Caco-2 (cell line): Measurements from ENCODE around the gene SPRYD4. TPM values are rescaled to one million over a fixed set of nuclear protein-coding genes. Genes with fewer than 3 reads are reported as not detected.

Experiments
- BruUV-seq: library from RNA; stranded (reverse); fragments of 400-500 nt; replicated peaks from 2 replicates; lab custom pipeline; 2021; lab: Mats Ljungman, UMichigan
- CTCF ChIA-PET: fragments of 300-600 bp; sonication (Branson Sonifier 250); formaldehyde crosslinking; loops from one replicate; lab custom pipeline; 2022; ENCODE audit warnings: antibody characterized with exemption; lab: Charles Lee
- POLR2A ChIA-PET: fragments of 300-600 bp; sonication (Branson Sonifier 250); formaldehyde crosslinking; loops from one replicate; lab custom pipeline; 2022; ENCODE audit warnings: antibody characterized with exemption; lab: Charles Lee
- DNase-seq, 2 experiments: peaks; one replicate each; pipeline versions ENCODE4 v3.0.0 to v3.0.0-alpha.2; 2020 to 2022
- H3K27me3 ChIP-seq: replicated peaks from 2 replicates; pipeline ENCODE4 v1.6.0; 2011; ENCODE audit warnings: low read length; ENCODE audit not compliant: control insufficient read depth, insufficient read depth
- H3K36me3 ChIP-seq: 2 replicates; pipeline ENCODE4 v1.5.1; 2011; ENCODE audit warnings: low read length; ENCODE audit not compliant: control insufficient read depth, insufficient read depth
- H3K4me1 ChIP-seq: fragments of 250-450 bp; sonication (Bioruptor Pico); 2 replicates; pipeline ENCODE4 v1.5.1; 2020; ENCODE audit warnings: mild to moderate bottlenecking
- H3K4me3 ChIP-seq: 2 replicates; pipeline ENCODE4 v1.5.1; 2011; ENCODE audit warnings: low read depth, mild to moderate bottlenecking, control low read depth, low read length
- H3K9me3 ChIP-seq: fragments of 250-450 bp; sonication (Bioruptor Pico); 2 replicates; pipeline ENCODE4 v1.5.1; 2020; ENCODE audit warnings: mild to moderate bottlenecking, moderate library complexity
- H3K27ac Mint-ChIP-seq: one replicate; pipeline ENCODE4 v1.8.0; 2022; ENCODE audit warnings: mixed read lengths; ENCODE audit not compliant: unreplicated experiment
- H3K27me3 Mint-ChIP-seq: one replicate; pipeline ENCODE4 v1.8.0; 2022; ENCODE audit warnings: mixed read lengths; ENCODE audit not compliant: insufficient read depth, unreplicated experiment
- H3K36me3 Mint-ChIP-seq: one replicate; pipeline ENCODE4 v1.8.0; 2022; ENCODE audit warnings: mild to moderate bottlenecking, mixed read lengths; ENCODE audit not compliant: insufficient read depth, unreplicated experiment
- H3K4me1 Mint-ChIP-seq: one replicate; pipeline ENCODE4 v1.8.0; 2022; ENCODE audit warnings: low read depth, mixed read lengths; ENCODE audit not compliant: unreplicated experiment
- H3K4me3 Mint-ChIP-seq: one replicate; pipeline ENCODE4 v1.8.0; 2022; ENCODE audit warnings: mild to moderate bottlenecking, moderate library complexity, mixed read lengths; ENCODE audit not compliant: unreplicated experiment
- H3K9me3 Mint-ChIP-seq: one replicate; pipeline ENCODE4 v1.8.0; 2022; ENCODE audit warnings: mixed read lengths; ENCODE audit not compliant: unreplicated experiment
- intact Hi-C: fragments of 100-400 bp; cut with micrococcal nuclease; formaldehyde crosslinking; loops from one replicate; pipeline ENCODE4 v1.10.0; 2022; ENCODE audit not compliant: unreplicated experiment
- total RNA-seq: library from RNA; stranded (reverse); gene quantifications from 2 replicates; pipeline ENCODE4 v1.2.3, GENCODE V29; 2022
- TF ChIP-seq, protein P1 (sequence below), 2 experiments: fragments of 200-600 bp in 1 of 2; IDR thresholded peaks; 1 replicate in 1 of 2; 2 replicates in 1 of 2; pipeline versions ENCODE4 v1.5.1 to v1.8.0; 2011 to 2022; ENCODE audit warnings: antibody characterized with exemption in 1 of 2, control low read depth in 1 of 2, inconsistent platforms in 1 of 2, low read depth in 1 of 2, low read length in 1 of 2, mild to moderate bottlenecking in 1 of 2, moderate library complexity in 1 of 2; ENCODE audit not compliant: insufficient read depth in 1 of 2, severe bottlenecking in 1 of 2, unreplicated experiment in 1 of 2

SPRYD4 gene
- total RNA-seq, 1 experiment from 2014 or later: 2.8 TPM

DNA sequence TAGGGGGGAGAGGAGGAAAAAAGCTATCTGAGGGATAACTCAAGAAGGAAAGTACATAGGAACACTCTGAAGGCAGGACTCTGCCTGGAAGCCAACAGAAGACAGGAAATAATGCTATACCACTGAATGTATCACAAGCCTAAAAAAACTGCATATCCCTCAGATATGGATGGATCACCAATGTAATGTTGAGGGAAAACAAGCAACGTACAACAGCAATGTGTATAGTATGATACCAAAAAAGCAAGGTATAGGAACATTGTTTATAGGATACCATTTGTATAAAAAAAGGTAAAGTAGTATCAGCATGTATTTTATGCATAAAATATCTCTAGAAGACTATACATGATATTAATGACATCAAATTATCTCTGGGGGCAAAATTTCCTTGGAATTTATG, 16.2 kb downstream of the SPRYD4 start:
- Mint-ChIP-seq H3K27me3 (no peaks in the 10 kb centered on the region), H3K9me3 (no peaks in the 10 kb centered on the region), H3K4me3 (no peak overlapping the region), H3K36me3 (peaks cover 12% of the 10 kb centered on the region), H3K27ac (no peak overlapping the region), H3K4me1 (no peaks in the 10 kb centered on the region)
- ChIA-PET CTCF (no interaction called here), POLR2A (no interaction called here)
- H3K4me3 ChIP-seq: no peak overlapping the region
- no TSS peak for BruUV-seq
- no peaks in the 10 kb centered on the region for H3K27me3 ChIP-seq
- H3K36me3 ChIP-seq: no peaks in the 10 kb centered on the region
- TF ChIP-seq, protein P1, sequence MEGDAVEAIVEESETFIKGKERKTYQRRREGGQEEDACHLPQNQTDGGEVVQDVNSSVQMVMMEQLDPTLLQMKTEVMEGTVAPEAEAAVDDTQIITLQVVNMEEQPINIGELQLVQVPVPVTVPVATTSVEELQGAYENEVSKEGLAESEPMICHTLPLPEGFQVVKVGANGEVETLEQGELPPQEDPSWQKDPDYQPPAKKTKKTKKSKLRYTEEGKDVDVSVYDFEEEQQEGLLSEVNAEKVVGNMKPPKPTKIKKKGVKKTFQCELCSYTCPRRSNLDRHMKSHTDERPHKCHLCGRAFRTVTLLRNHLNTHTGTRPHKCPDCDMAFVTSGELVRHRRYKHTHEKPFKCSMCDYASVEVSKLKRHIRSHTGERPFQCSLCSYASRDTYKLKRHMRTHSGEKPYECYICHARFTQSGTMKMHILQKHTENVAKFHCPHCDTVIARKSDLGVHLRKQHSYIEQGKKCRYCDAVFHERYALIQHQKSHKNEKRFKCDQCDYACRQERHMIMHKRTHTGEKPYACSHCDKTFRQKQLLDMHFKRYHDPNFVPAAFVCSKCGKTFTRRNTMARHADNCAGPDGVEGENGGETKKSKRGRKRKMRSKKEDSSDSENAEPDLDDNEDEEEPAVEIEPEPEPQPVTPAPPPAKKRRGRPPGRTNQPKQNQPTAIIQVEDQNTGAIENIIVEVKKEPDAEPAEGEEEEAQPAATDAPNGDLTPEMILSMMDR (IDR thresholded peaks at IDR 0.05; ENCODE audit: insufficient read depth in 1 of 2, low read depth in 1 of 2, low read length in 1 of 2, severe bottlenecking in 1 of 2, unreplicated experiment in 1 of 2): no peak
- intact Hi-C loops: no loop called here
- no peak for DNase-seq
- no peaks in the 10 kb centered on the region for H3K9me3 ChIP-seq
- H3K4me1 ChIP-seq: no peaks in the 10 kb centered on the region

GRCh38 chr12:56486694-56487093, 18.3 kb downstream of the SPRYD4 start:
- H3K4me1 ChIP-seq: no peaks in the 10 kb centered on the region
- no TSS peak for BruUV-seq
- intact Hi-C loops: no loop called here
- peak overlapping the region; percentile 72 for H3K4me3 ChIP-seq
- TF ChIP-seq, protein P1 (IDR thresholded peaks at IDR 0.05; ENCODE audit: insufficient read depth in 1 of 2, low read depth in 1 of 2, low read length in 1 of 2, severe bottlenecking in 1 of 2, unreplicated experiment in 1 of 2): no peak
- POLR2A ChIA-PET: no interaction called here
- Mint-ChIP-seq H3K4me3 (peak overlapping the region; percentile 82), H3K27ac (no peak overlapping the region), H3K4me1 (no peaks in the 10 kb centered on the region), H3K36me3 (peaks cover 12% of the 10 kb centered on the region), H3K27me3 (peaks cover 4% of the 10 kb centered on the region), H3K9me3 (no peaks in the 10 kb centered on the region)
- H3K9me3 ChIP-seq: no peaks in the 10 kb centered on the region
- CTCF ChIA-PET: no interaction called here
- peak in 1 of 2 experiments; percentile 14 for DNase-seq
- H3K36me3 ChIP-seq: no peaks in the 10 kb centered on the region
- no peaks in the 10 kb centered on the region for H3K27me3 ChIP-seq

DNA sequence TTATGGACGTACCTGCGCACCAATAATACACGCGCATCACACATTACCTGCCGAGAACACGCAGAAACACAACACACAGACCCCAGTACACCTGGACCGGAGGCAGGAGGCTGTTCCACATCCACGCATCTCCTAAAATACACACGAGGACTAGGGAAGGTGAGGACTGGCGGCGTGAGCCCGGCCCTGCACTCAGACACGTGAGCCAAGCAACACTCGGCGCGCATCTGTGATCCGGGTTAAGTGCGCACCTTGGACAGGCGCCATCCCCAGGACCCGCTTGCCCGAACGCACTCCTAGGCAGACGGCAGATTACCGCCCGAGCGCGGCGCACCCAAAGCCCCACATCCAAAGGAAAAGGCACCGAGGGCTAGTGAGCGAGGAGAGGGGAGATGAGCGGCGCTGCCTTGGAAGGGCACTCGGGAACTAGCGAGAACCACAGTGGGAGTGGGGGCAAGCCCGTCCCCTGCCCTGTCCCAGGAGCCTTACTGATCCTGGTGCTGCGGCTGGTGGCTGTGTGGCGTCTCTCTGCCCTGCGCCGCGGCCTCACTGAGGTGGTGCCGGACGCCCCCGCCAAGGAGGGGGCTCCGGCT, 19.2 kb downstream of the SPRYD4 start:
- Mint-ChIP-seq H3K4me3 (peak overlapping the region; percentile 82), H3K27me3 (peaks cover 4% of the 10 kb centered on the region), H3K27ac (peak overlapping the region; percentile 83), H3K36me3 (peaks cover 12% of the 10 kb centered on the region), H3K9me3 (no peaks in the 10 kb centered on the region), H3K4me1 (no peaks in the 10 kb centered on the region)
- H3K27me3 ChIP-seq: no peaks in the 10 kb centered on the region
- CTCF ChIA-PET: interaction anchor here (0.5 to 1.1 kb wide), 3 partner anchors 64 to 279 kb away, joined by 3 to 5 read pairs (median 3); no protein-coding TSS in a partner anchor
- POLR2A ChIA-PET: interaction anchor here (0.6 to 1.3 kb wide), 4 partner anchors 16 to 238 kb away, joined by 3 to 4 read pairs (median 4); partner anchors contain the start of genes NACA, PTGES3 and STAT2
- TF ChIP-seq, protein P1 (IDR thresholded peaks at IDR 0.05; ENCODE audit: insufficient read depth in 1 of 2, low read depth in 1 of 2, low read length in 1 of 2, severe bottlenecking in 1 of 2, unreplicated experiment in 1 of 2): no peak
- no TSS peak for BruUV-seq
- intact Hi-C loops: no loop called here
- no peaks in the 10 kb centered on the region for H3K36me3 ChIP-seq
- no peaks in the 10 kb centered on the region for H3K9me3 ChIP-seq
- no peaks in the 10 kb centered on the region for H3K4me1 ChIP-seq
- peak overlapping the region; percentile 72 for H3K4me3 ChIP-seq
- DNase-seq: peak; percentile 55 to 67
